HG02885 (cell line): ENCODE results near the gene PRSS56.

Source experiments
- ATAC-seq: cut with Tn5 transposase; IDR thresholded peaks from one replicate; pipeline ENCODE4 v1.9.1; 2021; ENCODE audit warnings: mild to moderate bottlenecking; ENCODE audit not compliant: unreplicated experiment, poor library complexity

The PRSS56 gene

DNA sequence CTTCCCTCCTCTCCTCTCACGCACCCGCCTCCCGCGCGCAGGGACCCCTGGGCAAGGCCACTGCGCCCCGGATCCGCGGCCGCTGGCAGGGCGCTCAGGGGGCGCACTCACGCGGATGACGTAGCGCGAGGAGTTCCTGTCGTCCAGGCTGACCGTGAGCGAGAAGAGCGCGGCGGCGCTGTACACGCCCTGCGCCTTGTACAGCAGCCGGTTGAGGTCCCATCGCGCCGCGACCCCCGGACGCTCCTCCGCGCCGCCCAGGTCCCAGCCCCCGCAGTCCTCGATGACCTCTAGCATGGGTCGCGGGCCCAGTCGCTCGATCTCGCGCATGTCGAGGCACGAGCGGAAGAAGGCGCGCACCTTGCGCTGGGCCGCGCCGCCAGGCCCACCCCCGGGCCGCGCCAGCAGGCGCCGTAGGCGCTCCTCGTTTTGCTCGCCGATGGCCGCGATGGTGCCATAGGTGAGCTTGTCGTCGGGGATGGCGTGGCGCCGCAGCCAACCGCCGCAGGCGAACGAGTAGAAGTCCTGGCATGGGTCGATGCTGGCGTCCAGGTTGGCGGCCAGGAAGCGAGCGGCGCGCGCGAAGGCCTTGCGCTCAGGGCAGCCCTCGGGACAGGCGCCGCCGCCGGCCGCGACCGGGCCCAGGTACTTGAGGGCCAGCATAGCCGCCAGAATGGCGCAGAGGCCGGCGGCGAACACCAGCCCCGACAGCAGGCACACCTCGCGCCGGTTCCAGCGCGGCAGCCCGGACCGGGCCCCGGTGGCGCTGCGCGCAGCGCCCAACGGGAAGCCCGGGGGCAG is 34.2 kb upstream of the PRSS56 start:
- ATAC-seq, result no peak

DNA sequence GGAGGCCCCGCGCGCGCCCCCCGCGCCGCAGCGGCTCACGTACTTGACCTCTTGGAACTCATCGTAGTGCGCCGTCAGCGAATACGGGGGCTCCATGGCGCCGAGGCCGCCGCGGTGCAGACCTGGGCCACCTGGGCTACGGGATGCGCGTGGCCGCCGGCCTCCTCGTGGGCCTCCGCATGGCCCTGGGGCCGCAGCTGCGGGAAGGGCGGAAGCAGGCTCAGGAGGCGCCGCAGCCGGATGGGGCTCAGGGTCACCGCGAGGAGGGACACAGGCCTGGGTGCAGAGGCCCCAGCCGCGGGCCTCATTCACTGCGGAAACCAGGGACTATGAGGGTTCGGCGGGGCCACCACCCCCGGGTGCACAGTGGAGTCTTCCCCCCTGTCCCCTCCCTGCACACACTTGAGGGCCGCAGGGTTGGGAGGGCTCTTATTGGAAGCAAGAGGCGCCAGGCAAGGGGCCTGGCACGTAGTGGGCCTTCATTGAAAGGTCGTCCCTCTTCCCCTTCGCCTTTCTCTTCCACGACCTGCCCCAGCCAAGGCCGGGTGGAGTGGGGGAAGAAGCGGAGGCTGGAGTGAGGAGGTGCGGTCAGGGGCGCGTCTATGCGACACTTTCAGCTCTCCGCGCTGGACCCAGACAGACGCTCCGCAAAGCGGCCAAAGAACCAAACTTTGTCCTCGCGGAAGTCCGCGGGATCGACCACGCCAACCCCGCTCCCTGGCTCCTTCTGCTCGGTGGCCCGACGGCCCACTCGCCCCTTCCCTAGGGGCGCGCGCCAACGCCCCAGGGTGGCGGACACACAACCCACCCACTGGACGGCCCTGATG is 33.4 kb upstream of the PRSS56 start:
- ATAC-seq, result no peak

- ATAC-seq, result no peak
Measured at GRCh38 chr2:232487385-232488096, 32.6 kb upstream of the PRSS56 start, which contains the start of gene ECEL1. ECEL1 (minus strand) TSS chr2:232487834; CDS start chr2:232486653, 1,181 bp downstream.

- no peak for ATAC-seq
Measured at GRCh38 chr2:232488097-232488711, 32.0 kb upstream of the PRSS56 start.

- ATAC-seq, result no peak
Measured at GRCh38 chr2:232488721-232489300, 31.4 kb upstream of the PRSS56 start.

- ATAC-seq, result no peak
Measured at GRCh38 chr2:232489516-232490220, 30.5 kb upstream of the PRSS56 start.

DNA sequence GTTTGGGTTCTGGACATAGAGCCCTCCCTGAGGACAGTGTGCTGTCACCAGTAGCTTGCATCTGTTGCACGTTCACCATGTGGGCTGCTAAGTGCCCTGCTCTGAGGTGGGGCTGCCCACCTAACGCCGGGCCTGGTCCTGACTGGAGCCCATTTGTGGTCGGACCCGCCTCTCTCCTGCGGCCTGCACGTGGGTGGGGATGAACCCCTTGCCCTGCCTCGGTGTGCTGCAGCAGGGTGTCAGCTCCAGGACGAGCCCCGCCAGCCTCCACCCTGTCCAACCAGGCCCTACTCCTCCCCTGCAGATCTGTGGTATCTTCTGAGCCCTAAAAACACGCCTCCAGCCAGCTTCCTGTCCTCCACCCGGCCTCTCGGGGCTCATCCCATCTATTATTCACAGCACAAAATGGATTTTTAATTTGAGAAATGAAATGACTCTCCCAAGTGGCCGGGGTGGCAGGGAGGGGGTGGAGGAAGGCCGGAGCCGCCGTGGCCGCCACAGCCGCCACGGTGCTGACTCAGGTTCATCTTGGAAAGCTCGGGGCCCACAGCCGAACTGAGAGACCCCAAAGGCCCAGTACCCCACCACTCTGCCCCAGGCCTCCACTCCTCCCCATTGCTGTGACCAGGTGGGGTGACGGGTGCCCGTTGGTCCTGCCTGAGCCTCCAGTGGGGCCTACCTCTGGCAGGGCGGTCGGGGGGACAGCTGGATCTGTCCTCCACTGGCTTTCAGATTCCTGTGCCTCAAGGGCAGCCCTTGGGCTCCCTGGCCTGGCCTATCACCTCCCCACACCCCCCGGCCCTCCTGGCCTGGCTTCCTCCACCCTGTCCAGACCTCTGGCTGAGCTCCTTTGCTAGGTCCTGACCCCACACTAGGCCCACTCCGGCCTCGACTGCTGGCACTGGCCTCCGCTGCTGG is 29.7 kb upstream of the PRSS56 start:
- ATAC-seq, result no peak

DNA sequence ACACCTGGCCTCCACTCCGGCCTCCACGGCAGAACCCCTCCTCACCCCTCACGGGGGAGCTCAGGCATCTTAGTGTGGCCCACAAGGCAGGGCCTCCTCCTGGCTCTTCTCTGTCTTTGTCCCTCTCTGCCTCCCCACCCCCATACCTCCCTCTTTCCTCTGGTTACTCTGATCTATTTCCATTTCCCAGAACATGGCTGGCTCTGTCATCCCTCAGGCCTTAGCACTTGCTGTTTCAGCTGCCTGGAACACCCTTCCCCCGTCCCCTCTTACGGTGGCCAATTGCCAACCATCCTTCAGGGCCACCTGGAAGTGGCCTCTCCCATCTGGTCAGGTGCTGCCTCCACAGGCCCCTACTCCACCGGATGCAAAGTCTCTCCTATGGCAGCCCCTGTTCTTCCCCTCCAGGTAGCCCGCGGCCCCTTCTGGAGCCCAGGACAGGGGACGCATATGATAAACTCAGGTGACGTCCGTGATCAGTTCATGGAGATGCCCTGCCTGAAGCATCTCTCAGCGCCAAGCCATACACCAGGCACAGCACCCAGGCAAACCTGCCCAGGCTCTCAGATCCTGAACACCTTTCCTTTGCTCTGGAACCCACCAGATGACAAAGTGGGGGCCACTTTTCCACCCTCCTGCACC is 28.9 kb upstream of the PRSS56 start:
- no peak for ATAC-seq

DNA sequence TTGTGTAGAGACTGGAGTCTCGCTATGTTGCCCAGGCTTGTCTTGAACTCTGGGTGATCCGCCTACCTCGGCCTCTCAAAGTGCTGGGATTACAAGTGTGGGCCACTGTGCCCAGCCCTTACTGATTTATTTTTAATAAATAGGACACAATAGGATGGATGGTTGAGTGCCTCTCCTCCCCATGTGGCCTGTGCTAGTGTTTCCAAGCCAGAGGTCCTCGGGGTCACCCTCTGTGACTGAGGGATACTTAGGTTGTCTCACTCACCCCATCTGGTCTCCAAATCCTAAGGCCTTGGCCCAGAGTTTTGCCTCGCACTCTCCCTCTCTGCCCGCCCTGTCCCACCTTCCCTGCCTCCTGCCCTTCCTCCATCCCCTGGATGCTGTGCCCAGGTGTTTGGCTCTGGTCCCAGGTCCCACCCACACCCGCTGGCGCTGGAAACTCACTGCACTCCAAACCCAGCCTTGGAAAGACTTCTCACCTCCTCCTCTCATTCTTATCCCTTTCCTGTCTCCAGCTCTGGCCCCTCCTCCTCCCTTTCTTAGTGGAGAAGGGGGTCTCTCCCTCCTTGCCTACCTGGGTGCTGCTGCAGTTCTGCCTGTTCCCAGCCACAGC is 27.8 kb upstream of the PRSS56 start:
- no peak for ATAC-seq

DNA sequence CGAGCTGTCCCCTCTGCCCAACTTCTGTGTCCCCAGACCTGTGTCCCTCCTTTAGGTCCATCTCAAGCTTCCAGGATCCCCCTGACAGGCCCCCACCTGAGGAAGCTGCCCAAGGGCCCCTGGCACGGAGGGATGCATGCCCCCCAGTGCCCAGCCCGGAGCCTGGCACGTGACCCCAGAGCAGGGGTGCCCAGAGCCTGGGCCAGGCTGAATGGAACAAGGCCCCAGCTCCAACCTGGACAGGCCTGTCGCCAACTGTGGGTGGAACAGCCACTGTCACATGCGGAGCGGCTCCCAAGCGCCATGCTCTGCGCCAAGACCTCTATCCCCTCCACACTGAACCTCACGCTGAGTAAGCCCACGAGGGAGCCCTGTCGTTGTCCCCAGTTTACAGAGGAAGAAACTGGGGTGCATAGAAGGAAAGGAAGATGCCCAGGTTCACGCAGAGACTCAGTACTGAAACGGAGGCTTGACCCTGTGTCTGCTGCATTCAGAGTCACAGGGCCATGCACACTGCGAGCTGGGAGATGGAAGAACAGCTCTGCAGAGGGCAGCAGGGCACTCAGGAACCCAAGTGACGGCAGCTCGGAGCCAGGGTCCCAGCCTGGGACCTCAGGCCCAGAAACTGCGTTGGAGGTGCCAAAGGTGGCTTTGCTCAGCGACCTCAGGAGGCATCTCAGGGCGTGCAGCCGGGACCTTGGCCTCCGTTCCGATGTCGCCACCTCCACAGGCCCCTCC is 27.1 kb upstream of the PRSS56 start:
- ATAC-seq, result no peak

DNA sequence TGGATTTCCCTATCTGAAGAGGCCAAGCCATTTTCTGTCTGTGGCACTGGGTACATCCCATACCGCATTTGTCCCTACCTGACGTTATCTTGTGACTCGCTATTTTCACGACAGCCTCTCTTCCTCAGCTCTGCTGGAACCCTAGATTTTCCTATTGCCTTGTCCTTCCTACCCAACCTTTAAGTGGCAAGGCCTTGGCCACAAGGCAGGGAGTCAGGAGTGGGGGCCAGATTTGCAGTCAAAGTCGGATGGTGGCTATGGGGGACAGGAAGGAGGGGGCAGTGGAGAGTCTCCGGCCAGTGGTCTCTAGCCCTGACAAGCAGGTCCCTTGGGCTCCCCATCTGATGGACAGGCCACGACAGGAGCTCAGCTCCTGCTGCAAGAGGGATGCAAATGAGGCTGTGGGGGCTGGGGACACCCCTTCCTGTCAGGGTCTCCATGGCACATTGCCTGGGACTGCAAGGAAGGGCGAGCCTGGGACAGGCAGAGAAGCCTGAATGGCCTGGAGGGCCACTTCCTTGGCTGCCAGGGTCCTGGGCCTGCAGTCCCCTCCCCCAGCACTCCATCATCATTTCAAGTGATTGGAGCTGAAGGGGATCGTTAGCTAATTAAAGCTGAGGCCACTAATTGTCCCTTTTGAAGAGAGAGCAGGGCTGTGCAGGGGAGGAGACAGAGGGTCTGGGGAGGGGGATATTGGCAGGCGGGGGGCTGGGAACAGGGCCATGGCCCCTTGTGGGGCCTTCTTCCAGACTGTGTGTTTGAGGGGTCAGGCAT is 26.3 kb upstream of the PRSS56 start:
- no peak for ATAC-seq

- ATAC-seq, result no peak
Measured at GRCh38 chr2:232494542-232494941, 25.6 kb upstream of the PRSS56 start.

DNA sequence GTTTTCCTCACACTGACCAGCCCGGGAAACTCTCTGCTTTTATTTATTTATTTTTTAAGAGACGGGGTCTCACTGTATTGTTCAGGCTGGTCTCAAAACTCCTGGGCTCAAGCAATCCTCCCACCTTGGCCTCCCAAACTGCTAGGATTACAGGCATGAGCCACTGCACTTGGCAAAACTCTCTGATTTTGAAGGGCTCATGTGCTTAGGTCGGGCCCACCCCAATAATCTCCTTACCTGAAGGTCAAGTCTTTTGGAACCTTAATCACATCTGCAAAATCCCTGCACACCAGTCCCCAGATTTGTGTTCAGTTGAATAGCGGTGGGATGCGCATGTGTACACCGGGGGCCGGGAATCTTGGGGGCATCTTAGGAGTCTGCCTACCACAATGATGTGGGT is 24.9 kb upstream of the PRSS56 start:
- ATAC-seq, result no peak

DNA sequence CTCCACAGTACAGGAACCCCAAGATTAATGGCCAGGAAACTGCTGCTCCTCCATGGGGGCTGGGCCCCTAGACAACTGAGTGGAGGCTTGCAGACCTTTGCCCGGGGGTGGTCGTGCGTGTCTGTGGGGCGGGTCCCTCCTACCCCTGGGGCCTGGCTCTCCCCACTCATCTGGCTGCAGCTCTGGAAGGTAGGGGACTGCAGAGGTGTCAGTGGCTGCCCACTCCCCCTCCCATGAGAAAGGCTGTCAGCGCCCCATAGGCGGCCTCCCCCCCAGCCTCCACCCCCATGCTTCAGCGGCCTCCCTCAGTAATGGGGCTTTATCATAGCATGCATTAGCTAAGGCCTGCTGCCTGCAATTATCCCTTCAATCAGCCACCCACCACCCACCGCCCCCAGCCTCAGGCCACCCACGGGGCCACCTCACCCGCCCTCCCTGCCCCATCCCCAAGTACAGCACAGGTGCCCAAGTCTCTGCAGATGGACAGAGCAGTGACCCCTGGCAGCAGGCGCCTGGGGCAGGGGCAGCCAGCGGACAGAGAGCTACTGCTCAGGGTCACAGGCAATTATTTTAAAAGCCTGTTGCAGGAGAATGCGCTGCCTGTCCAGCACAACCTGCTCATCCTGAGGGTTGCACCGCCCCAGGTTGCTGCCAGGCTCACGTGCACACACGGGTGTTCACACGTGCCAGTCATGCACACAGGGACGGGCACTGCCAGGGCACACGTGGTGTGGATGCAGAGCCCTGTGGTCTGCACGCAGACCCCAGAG is 23.5 kb upstream of the PRSS56 start:
- no peak for ATAC-seq

GRCh38 chr2:232497348-232497747 is 22.8 kb upstream of the PRSS56 start:
- no peak for ATAC-seq
